NCI-H2029 treated with DMSO at 0.1 percent for 48 hours (cell line): ENCODE data around the gene PLD3.

Experiments
- DNase-seq: peaks from one replicate; lab custom pipeline; 2025; lab: John Stamatoyannopoulos, UW

The PLD3 gene

GRCh38 chr19:40414542-40415535, 66.3 kb downstream of the PLD3 start:
- no peak for DNase-seq

GRCh38 chr19:40415768-40416167, 67.3 kb downstream of the PLD3 start:
- DNase-seq: no peak

- no peak for DNase-seq
Measured at GRCh38 chr19:40416918-40417642, 68.6 kb downstream of the PLD3 start.

DNA sequence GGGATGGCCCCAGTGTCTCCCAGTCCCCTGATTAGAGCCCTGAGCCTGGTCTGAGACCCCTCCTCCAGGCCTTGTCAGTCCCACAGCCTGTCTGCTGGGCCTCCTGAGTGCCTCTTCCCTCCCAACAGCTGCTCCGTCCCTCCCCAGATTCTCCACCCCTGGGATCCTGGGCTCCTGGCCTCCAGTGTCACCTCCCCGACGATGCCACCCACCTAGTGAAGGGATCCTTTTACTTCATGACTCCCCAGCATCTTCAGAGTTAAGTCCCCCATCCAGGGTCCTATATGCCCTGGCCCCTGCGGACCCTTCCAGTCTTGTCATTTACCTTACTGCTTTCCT, 69.1 kb downstream of the PLD3 start:
- no peak for DNase-seq

GRCh38 chr19:40418040-40418439, 69.5 kb downstream of the PLD3 start:
- no peak for DNase-seq

DNA sequence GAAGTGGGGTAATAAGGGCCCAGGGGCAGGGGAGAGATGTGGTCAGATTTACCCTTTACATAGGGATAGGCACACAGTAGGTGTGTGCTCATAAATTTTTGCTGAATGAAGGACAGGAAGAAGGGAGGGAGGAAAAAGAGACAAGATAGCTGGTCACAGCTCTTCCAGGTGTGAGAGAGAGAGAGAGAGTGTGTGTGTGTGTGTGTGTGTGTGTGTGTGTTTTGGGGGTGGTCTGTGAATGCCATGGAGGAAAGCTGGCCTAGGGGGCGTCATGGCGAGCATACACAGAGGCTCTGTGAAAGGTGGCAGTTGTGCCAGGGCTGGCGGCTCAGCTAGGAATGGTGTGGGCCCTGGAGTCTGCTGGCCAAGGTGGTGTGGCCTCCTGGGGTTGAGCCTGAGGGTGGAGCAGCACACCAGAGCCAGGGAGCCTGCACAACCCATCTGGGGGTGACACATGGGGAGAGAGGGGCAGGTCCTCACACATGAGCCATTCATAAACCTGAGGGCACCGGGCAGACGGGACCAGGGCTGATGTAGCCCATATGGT, 70.6 kb downstream of the PLD3 start:
- no peak for DNase-seq

DNA sequence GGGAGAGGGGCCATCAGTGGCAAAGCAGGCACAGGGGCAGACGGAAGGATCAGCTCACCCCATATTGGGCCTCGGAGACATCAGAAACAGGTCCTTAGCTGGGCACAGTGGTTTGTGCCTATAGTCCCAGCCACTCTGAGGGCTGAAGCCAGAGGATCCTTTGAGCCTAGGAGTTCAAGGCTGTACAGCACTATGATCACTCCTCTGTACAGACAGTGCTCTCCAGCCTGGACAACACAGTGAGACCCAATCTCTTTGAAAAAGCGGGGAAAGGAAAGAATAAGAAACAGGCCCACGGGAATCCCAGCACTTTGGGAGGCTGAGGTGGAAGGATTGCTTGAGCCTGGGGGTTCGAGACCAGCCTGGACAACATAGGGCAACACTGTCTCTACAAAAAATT, 71.3 kb downstream of the PLD3 start:
- no peak for DNase-seq

GRCh38 chr19:40420451-40420765, 71.9 kb downstream of the PLD3 start:
- DNase-seq: no peak

GRCh38 chr19:40420766-40421765, 72.6 kb downstream of the PLD3 start:
- DNase-seq: peak; percentile 58

GRCh38 chr19:40421993-40422747, 73.7 kb downstream of the PLD3 start:
- no peak for DNase-seq

- DNase-seq: no peak
Measured at GRCh38 chr19:40422748-40423566, 74.5 kb downstream of the PLD3 start.

DNA sequence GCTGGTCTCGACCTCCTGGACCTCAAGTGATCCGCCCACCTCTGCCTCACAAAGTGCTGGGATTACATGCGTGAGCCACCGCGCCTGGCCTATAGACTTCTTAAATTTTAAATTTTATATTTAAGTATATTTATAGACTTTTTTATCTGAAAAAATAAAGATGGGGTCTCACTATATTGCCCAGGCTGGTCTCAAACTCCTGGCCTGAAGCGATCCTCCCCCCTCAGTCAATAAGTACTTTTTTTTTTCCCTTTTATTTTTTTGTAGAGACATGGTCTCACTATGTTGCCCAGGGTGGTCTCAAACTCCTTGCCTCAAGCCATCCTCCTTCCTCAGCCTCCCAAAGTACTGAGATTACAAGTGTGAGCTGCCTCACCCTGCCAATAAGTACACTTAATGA, 75.4 kb downstream of the PLD3 start:
- no peak for DNase-seq

DNA sequence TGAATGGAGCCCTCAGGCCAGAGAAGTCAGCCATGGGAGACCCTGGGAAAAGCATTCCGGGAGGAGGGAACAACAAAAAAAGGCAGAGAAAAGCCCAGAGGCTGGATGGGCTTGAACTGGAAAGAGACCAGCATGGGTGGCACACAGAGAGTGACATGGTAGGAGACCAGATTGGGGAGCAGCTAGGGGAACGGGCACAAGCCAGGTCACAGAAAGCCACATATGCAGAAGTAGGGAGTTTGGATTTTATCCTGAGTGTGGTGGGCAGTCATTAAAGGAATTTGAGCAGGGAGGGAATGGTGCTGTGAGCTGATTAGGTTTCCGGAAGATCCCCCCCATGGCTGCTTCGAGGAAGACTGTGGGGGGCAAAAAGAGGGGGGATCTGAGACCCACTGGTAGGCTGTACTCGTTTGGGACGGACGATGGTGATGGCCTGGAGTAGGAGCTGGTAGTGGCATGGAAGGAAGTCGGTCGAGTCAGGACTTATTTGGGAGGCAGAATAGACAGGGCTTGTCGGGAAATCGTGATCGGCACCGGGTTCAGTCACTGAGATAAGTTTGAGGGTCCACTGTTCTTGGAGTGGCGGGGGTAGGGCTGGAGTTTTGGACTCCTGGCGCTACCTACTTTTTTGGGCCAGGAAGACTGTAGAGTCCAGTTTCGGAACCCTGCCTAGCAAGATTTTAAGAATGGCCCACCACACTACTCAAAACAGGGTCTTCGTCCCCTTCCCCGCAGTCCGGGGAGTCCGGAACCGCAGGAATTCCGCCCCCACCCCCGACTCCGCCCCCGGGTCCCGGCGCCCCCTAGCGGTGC, 76.3 kb downstream of the PLD3 start:
- no peak for DNase-seq

- DNase-seq: peak; percentile 98
Measured at GRCh38 chr19:40425450-40426287, 77.2 kb downstream of the PLD3 start, which contains the start of gene SERTAD1. TSS of gene SERTAD1 (minus strand) at chr19:40425992. CDS start at chr19:40423546, 2,446 bp downstream.
